Measurements from ENCODE around the gene UNC5C. TPM values are rescaled to one million over a fixed set of nuclear protein-coding genes. Genes with fewer than 3 reads are reported as not detected.

The UNC5C gene
- total and polyA plus RNA-seq, 2 of the 4 experiments (the other 2 are of a cell fraction) = under 0.01 TPM

DNA sequence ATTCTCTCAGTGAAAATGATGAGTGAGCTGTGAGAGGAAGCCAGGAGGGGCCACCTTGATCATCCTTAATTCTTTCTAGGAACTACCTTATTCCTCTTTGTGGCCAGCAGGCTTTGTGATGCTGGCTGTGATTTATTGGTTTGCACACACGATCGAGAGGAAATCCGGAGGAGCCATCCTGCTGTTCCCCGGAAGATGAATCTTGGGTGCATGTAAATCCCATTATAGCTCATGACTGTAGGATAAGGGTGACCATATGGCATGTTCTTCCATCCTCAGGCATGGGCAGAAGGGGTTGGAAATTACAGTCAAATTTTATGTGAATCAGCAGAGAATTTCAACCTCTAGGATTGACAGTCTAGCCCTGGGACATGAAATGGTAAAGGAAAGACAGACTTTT is 254.5 kb downstream of the UNC5C start:
- no peak for ATAC-seq (ENCODE audit: low read depth)
- Histone ChIP-seq H3K36me3 (ENCODE audit: control insufficient read depth, insufficient read depth, low read length) (no peaks in the 10 kb centered on the region), H3K14ac (replicated peaks; ENCODE audit: low read depth, low read length) (no peak overlapping the region), H3K9ac (ENCODE audit: low read depth, low read length) (no peak overlapping the region), H3K27me3 (ENCODE audit: control insufficient read depth, insufficient read depth, low read length) (no peaks in the 10 kb centered on the region), H4K20me1 (ENCODE audit: insufficient read depth, low read length) (no peaks in the 10 kb centered on the region), H4K5ac (ENCODE audit: low read depth, low read length) (no peak overlapping the region), H3K4me1 (ENCODE audit: control insufficient read depth, insufficient read depth, low read length) (no peaks in the 10 kb centered on the region), H4K91ac (ENCODE audit: insufficient read depth, low read depth, low read length) (no peak overlapping the region), H2AK5ac (ENCODE audit: low read depth, low read length) (no peak overlapping the region), H3K56ac (ENCODE audit: extremely low read depth, insufficient read depth, low read length) (no peak overlapping the region), H3K23ac (ENCODE audit: low read depth, low read length) (no peak overlapping the region), H2BK5ac (ENCODE audit: low read depth, low read length, poor library complexity, severe bottlenecking) (no peak overlapping the region), H3K18ac (ENCODE audit: low read depth, low read length) (no peak overlapping the region), H3K9me3 (ENCODE audit: control insufficient read depth, insufficient read depth, low read length) (no peaks in the 10 kb centered on the region), H2BK15ac (ENCODE audit: low read depth, low read length) (no peak overlapping the region), H3K27ac (ENCODE audit: insufficient read depth, low read length) (no peak overlapping the region), H3K4me2 (ENCODE audit: low read depth, low read length) (no peak overlapping the region), H2AK9ac (replicated peaks; ENCODE audit: low read depth, low read length, poor library complexity) (no peak overlapping the region), H2BK120ac (ENCODE audit: low read depth, low read length) (no peak overlapping the region), H3K79me1 (ENCODE audit: low read depth in 1 of 2, low read length in 2 of 2) (no peaks in the 10 kb centered on the region), H3K9me1 (ENCODE audit: insufficient read depth, low read length) (no peaks in the 10 kb centered on the region), H3K4me3 (ENCODE audit: insufficient read depth, low read depth, low read length) (no peak overlapping the region), H2BK20ac (ENCODE audit: low read depth, low read length) (no peak overlapping the region), H3K4ac (ENCODE audit: low read depth, low read length) (no peak overlapping the region), H4K8ac (ENCODE audit: low read depth in 2 of 2, low read length in 2 of 2) (no peak overlapping the region), H2AFZ (replicated peaks; ENCODE audit: low read length, poor library complexity) (no peak overlapping the region)
- TF ChIP-seq, protein P1, sequence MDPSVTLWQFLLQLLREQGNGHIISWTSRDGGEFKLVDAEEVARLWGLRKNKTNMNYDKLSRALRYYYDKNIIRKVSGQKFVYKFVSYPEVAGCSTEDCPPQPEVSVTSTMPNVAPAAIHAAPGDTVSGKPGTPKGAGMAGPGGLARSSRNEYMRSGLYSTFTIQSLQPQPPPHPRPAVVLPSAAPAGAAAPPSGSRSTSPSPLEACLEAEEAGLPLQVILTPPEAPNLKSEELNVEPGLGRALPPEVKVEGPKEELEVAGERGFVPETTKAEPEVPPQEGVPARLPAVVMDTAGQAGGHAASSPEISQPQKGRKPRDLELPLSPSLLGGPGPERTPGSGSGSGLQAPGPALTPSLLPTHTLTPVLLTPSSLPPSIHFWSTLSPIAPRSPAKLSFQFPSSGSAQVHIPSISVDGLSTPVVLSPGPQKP (IDR thresholded peaks at IDR 0.05; ENCODE audit: borderline replicate concordance, low read depth, low read length) = no peak
- TF ChIP-seq MAZ (IDR thresholded peaks at IDR 0.05; ENCODE audit: borderline replicate concordance, low read depth, low read length) (no peak), MAFK (IDR thresholded peaks at IDR 0.05; ENCODE audit: low read depth, low read length) (no peak), NFE2L2 (IDR thresholded peaks at IDR 0.05; ENCODE audit: low read depth, low read length) (no peak), RCOR1 (IDR thresholded peaks at IDR 0.05; ENCODE audit: insufficient replicate concordance, low read length) (no peak), BHLHE40 (IDR thresholded peaks at IDR 0.05; ENCODE audit: low read depth, low read length) (no peak), RFX5 (IDR thresholded peaks at IDR 0.05; ENCODE audit: low read depth, low read length) (no peak), RAD21 (IDR thresholded peaks at IDR 0.05; ENCODE audit: low read length) (no peak), SMC3 (IDR thresholded peaks at IDR 0.05; ENCODE audit: low read depth, low read length) (no peak), POLR2A (IDR thresholded peaks at IDR 0.05; ENCODE audit: low read depth, low read length) (no peak)
- TF ChIP-seq, protein P2, sequence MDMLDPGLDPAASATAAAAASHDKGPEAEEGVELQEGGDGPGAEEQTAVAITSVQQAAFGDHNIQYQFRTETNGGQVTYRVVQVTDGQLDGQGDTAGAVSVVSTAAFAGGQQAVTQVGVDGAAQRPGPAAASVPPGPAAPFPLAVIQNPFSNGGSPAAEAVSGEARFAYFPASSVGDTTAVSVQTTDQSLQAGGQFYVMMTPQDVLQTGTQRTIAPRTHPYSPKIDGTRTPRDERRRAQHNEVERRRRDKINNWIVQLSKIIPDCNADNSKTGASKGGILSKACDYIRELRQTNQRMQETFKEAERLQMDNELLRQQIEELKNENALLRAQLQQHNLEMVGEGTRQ (IDR thresholded peaks at IDR 0.05; ENCODE audit: low read depth, low read length) = no peak
- TF ChIP-seq, protein P3, sequence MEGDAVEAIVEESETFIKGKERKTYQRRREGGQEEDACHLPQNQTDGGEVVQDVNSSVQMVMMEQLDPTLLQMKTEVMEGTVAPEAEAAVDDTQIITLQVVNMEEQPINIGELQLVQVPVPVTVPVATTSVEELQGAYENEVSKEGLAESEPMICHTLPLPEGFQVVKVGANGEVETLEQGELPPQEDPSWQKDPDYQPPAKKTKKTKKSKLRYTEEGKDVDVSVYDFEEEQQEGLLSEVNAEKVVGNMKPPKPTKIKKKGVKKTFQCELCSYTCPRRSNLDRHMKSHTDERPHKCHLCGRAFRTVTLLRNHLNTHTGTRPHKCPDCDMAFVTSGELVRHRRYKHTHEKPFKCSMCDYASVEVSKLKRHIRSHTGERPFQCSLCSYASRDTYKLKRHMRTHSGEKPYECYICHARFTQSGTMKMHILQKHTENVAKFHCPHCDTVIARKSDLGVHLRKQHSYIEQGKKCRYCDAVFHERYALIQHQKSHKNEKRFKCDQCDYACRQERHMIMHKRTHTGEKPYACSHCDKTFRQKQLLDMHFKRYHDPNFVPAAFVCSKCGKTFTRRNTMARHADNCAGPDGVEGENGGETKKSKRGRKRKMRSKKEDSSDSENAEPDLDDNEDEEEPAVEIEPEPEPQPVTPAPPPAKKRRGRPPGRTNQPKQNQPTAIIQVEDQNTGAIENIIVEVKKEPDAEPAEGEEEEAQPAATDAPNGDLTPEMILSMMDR (conservative IDR thresholded peaks at IDR 0.05; ENCODE audit: low read depth, low read length) = no peak
- intact Hi-C loops (cut with micrococcal nuclease) = no loop called here
- in situ Hi-C loops (cut with MboI; ENCODE audit: low sequenced_read_pairs) = no loop called here
- WGBS, 2 experiments (ENCODE audit: extremely low coverage in 2 of 2, insufficient read length in 1 of 2) = no CpG with 5 or more reads among the region's 4 CpGs
- POLR2A ChIA-PET (ENCODE audit: unreplicated experiment) = no interaction called here
- no TSS peak for BruUV-seq (replicated peaks)
- dilution Hi-C loops (cut with HindIII; ENCODE audit: low sequenced_read_pairs, unreplicated experiment) = no loop called here
- CTCF ChIA-PET = interaction anchor here (0.5 kb wide), 1 partner anchor 413 kb away, joined by 3 read pairs; no protein-coding TSS in a partner anchor
- no peak for DNase-seq
